ENCODE data around the gene SLC38A8.

The SLC38A8 gene

GRCh38 chr16:84041881-84042280, 714 bp downstream of the SLC38A8 start:
- no peaks in the 10 kb centered on the region for H3K36me3 ChIP-seq (ENCODE audit: control insufficient read depth, insufficient read depth, low read length)
- DNase-seq (ENCODE audit: extremely low read depth, insufficient read length) = no peak
- H3K27me3 ChIP-seq (replicated peaks; ENCODE audit: control insufficient read depth, insufficient read depth, low read length) = no peaks in the 10 kb centered on the region
- TF ChIP-seq CTCF (IDR thresholded peaks at IDR 0.05; ENCODE audit: insufficient read depth, low read length, poor library complexity, severe bottlenecking) = no peak
- no peak overlapping the region for H3K4me3 ChIP-seq (replicated peaks; ENCODE audit: low read depth, low read length)

- Histone ChIP-seq H3K27me3 (replicated peaks; ENCODE audit: control insufficient read depth, insufficient read depth, low read length) (no peaks in the 10 kb centered on the region), H3K4me3 (replicated peaks; ENCODE audit: low read depth, low read length) (no peak overlapping the region), H3K36me3 (ENCODE audit: control insufficient read depth, insufficient read depth, low read length) (no peaks in the 10 kb centered on the region)
- TF ChIP-seq CTCF (IDR thresholded peaks at IDR 0.05; ENCODE audit: insufficient read depth, low read length, poor library complexity, severe bottlenecking) = no peak
- no peak for DNase-seq (ENCODE audit: extremely low read depth, insufficient read length)
Measured at GRCh38 chr16:84040823-84041820, 1.5 kb downstream of the SLC38A8 start.

GRCh38 chr16:84040226-84040822, 2.3 kb downstream of the SLC38A8 start:
- TF ChIP-seq CTCF (IDR thresholded peaks at IDR 0.05; ENCODE audit: insufficient read depth, low read length, poor library complexity, severe bottlenecking) = no peak
- H3K4me3 ChIP-seq (replicated peaks; ENCODE audit: low read depth, low read length) = no peak overlapping the region
- DNase-seq (ENCODE audit: extremely low read depth, insufficient read length) = no peak
- H3K36me3 ChIP-seq (ENCODE audit: control insufficient read depth, insufficient read depth, low read length) = no peaks in the 10 kb centered on the region
- H3K27me3 ChIP-seq (replicated peaks; ENCODE audit: control insufficient read depth, insufficient read depth, low read length) = no peaks in the 10 kb centered on the region

- TF ChIP-seq CTCF (IDR thresholded peaks at IDR 0.05; ENCODE audit: insufficient read depth, low read length, poor library complexity, severe bottlenecking) = no peak
- H3K36me3 ChIP-seq (ENCODE audit: control insufficient read depth, insufficient read depth, low read length) = no peaks in the 10 kb centered on the region
- H3K27me3 ChIP-seq (replicated peaks; ENCODE audit: control insufficient read depth, insufficient read depth, low read length) = no peaks in the 10 kb centered on the region
- no peak overlapping the region for H3K4me3 ChIP-seq (replicated peaks; ENCODE audit: low read depth, low read length)
- no peak for DNase-seq (ENCODE audit: extremely low read depth, insufficient read length)
Measured at GRCh38 chr16:84039696-84040095, 2.9 kb downstream of the SLC38A8 start.

- Histone ChIP-seq H3K27me3 (replicated peaks; ENCODE audit: control insufficient read depth, insufficient read depth, low read length) (no peaks in the 10 kb centered on the region), H3K36me3 (ENCODE audit: control insufficient read depth, insufficient read depth, low read length) (no peaks in the 10 kb centered on the region), H3K4me3 (replicated peaks; ENCODE audit: low read depth, low read length) (no peak overlapping the region)
- DNase-seq (ENCODE audit: extremely low read depth, insufficient read length) = no peak
- no peak for TF ChIP-seq CTCF (IDR thresholded peaks at IDR 0.05; ENCODE audit: insufficient read depth, low read length, poor library complexity, severe bottlenecking)
Measured at GRCh38 chr16:84038469-84038868, 4.1 kb downstream of the SLC38A8 start.

All from GM06990 (cell line).